Measurements from ENCODE around the gene MLH3.

The MLH3 gene

GRCh38 chr14:75066691-75067090 is 15.4 kb upstream of the MLH3 start:
- DNase-seq: no peak

- DNase-seq: no peak
These were observed 12.9 kb upstream of the MLH3 start for GRCh38 chr14:75064205-75064567.

DNA sequence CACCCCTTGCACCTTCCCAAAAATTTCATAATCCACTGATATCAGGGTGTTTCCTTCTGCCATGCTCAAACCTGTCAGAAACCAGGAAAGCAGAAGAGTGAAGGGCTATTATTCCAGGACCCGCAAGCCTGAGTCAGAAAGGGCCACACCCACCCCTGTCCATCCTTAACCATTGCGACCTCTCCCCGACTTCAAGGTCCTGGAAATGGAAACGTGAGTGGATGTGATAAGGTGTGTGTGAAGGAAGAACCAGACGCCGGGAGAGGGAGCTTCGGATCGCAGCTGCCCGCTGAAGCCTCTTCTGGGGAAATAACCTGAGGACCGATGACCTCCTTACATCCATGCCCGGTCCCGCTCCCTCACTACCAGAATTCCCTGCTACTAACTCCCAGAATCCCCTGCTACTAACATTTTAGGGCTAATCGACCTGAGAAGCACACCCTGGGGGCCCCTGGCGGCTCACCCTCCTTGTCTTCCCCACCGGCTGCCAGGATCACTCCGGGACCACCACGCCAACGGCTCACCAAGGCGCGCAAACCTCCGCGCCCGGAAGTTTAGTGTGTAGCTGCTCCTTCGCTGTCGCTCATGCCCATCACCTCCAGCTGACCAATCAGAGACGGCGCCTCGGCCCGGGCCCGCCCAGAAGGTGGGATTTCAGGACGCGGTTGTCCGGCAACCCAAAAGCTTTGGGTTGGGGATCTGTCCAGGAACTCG is 12.4 kb upstream of the MLH3 start, which contains the start of gene ACYP1:
TSS of gene ACYP1 (minus strand) at position 534 of the 714 bp plus-strand sequence. CDS start at position 63, 471 bp downstream.
- DNase-seq: peak; percentile 88

- DNase-seq: no peak
These were observed 11.7 kb upstream of the MLH3 start for GRCh38 chr14:75063013-75063412.

DNA sequence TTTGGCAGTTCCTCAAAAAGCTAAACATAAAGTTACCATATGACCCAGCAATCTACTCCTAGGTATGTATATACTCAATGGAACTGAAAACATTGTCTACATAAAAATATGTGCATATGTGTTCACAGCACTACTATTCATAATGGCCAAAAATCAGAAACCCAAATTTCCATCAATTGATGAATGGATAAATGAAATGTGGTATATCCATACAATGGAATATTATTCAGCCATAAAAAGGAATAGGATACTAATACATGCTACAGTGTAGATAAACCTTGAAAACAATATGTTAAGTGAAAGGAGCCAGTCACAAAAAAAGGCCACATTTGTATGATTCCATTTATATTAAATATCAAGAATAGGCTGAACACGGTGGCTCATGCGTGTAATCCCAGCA is 9.2 kb upstream of the MLH3 start:
- DNase-seq: no peak

- peak; percentile 75 for DNase-seq
These were observed 8.4 kb upstream of the MLH3 start for GRCh38 chr14:75059642-75060041.

GRCh38 chr14:75054421-75054820 is 3.2 kb upstream of the MLH3 start:
- DNase-seq: no peak

GRCh38 chr14:75053396-75054291 is 2.4 kb upstream of the MLH3 start:
- DNase-seq: peak; percentile 57

DNA sequence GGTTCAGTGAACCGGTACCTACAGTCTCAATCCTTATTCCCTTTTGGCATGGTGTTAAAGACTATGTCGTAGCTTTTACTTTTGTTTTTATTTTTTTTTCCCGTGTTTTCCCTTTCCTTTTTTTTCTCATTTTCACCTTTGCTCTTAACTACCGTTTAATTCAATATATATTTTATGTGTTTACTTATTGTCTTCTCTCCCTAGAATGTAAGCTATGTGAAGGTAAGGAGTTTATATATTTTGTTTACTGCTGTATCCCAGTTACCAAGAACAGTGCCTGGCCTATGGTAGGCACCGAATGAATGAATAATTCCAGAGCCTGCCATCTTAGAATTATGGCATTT is 261 bp upstream of the MLH3 start:
- no peak for DNase-seq

GRCh38 chr14:75049731-75050201 is 1.5 kb downstream of the MLH3 start:
- DNase-seq: no peak

- no peak for DNase-seq
These were observed 2.1 kb downstream of the MLH3 start for GRCh38 chr14:75049136-75049535.

DNA sequence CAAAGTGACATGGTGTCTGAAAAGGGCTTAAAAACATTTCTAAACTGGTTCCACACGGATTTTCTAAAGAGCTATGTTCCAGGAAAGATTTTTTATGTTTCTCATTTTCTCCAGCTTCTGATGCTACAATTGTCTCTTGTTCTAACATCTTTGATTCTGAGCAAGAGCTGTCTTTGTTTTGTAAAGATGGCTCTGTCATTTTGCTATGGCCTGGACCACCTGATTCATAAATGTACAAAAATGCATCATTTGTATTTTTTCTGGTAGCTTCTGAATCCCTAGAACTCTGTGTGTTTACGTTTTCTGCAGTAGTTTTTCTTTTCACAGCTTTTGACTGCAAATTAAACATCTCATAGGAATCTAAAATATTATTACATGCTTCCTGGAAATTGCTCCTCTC is 3.2 kb downstream of the MLH3 start:
- DNase-seq: no peak

- peak; percentile 42 for DNase-seq
These were observed 3.8 kb downstream of the MLH3 start for GRCh38 chr14:75047506-75047905.

GRCh38 chr14:75046899-75047298 is 4.4 kb downstream of the MLH3 start:
- no peak for DNase-seq

- no peak for DNase-seq
These were observed 5.0 kb downstream of the MLH3 start for GRCh38 chr14:75046275-75046674.

- DNase-seq: no peak
These were observed 6.5 kb downstream of the MLH3 start for GRCh38 chr14:75044752-75045151.

DNA sequence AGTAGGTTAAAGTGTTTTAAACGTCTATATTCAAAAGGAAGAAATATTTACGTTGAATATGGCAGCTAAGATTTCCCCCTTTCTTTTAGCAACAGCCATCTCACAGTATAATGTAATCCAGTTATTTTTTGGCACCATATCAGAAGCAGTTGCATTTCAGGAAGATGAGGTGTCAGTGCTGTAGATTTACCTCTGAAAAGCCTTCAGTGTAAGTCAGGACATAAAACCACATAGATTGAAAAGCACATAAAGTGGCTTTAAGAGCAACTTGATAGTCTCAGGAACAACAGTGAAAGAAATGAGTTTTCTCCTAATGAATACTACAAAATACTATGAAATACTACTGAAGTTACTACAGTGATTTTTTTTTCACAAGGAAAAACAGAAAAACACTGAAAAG is 6.9 kb downstream of the MLH3 start:
- DNase-seq: peak; percentile 84

DNA sequence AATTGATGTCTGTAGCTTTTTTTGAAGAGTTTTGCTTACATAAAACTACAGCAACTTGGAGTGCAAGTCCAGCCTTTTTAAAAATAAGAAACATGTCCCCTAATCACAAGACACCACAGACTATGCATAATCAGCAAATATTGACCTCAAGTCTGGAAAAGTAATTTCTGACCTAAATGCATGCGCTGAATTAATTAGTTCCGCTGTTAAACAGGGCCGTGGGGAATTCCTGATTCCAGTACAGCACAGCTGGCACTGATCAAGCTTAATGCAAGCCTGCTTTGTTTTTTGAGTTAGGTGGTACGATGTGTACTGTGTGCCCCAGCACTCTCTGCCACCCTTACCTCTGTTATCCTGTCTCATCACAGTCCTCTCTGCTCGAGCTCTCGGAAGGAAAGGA is 9.2 kb downstream of the MLH3 start:
- peak; percentile 58 for DNase-seq

- DNase-seq: no peak
These were observed 9.7 kb downstream of the MLH3 start for GRCh38 chr14:75041613-75042012.

DNA sequence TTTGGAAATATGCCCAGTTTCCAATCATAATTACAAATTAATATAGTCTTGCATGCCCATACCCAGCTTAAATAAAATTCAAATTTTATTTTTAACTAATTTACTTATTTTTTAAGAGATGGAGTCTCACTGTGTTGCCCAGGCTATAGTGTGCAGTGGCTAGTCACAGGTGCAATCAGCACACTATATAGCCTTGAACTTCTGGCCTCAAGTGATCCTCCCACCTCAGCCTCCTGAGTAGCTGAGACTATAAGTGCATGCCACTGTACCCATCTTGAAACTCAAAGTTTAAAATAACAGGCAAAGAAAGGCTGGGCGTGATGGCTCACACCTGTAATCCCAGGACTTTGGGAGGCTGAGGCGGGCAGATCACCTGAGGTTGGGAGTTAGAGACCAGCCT is 10.3 kb downstream of the MLH3 start:
- DNase-seq: no peak

DNA sequence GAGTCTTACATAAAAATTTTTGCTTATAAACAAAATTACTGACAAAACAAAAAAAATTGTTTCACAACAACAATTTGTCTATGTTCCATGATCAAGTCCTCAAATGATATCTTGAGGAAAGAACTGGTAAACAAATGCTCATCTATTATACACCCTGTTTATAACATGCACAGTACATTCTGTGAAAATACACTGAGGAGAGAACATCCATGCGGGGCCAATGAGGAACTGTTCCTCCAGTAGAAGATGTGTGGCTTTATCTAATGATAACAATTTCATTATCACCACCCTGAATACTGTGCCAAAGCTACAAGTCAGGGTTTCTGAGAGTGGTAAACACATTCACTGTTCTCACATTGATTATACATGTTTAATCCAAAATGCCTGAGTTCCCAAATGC is 10.8 kb downstream of the MLH3 start:
- DNase-seq: no peak

DNA sequence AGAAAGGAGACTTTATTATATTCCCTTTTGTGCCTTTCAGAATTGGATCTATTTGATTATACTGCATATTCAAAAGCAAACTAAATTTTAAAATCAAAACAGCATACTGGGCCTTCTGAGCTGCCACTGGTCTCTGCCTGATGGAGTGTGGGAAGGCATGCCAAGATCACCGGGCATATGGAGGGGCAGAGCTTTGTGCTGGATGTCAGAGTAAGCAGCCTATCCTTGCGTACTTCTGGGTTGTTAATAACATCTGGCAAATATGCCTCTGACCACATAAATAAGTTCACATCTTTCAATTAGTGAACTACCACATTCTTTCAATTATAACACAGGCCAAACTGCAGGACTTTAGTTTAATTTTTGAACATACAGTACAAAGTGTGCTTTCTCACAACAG is 18.3 kb downstream of the MLH3 start:
- no peak for DNase-seq

DNA sequence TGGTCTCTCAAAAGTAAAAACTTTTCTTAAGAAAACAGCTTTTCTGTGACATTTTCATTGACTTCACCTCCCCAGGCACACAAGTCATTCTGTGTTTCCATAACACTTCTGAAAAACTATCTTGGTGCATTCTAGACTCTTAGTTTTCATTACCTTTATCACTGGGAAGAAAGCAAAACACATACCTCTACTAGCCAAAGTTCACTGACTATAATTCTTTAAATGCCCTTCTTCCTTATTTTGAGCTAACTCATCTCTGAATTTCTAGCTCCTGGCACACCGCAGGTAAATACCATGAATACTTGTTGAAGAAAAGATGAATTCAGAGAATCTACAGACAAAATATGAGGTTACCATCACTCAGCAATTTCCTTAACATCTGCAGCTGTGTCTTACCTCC is 21.1 kb downstream of the MLH3 start:
- no peak for DNase-seq

DNA sequence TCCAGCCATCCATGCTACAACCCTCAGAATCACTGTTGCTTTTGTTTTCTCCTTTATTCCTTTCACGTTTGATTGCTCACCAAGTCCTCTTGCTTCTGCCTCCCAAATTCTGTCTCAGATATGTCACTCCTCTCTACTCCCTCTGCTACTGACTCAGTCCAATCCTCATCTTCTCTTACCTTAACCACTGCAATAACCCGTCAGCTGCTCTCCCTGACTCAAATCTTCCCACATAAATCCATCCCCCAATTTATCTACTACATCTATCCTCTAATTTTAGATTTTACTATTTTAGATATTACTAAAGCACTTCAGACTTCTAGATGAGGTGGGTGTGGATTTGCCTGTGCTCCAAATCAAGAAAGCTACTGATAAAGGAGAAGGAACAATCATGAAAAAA is 25.4 kb downstream of the MLH3 start:
- DNase-seq: no peak

All from fibroblast of skin of abdomen (primary cell).